ENCODE data around the gene GGT1. TPM values are rescaled to one million over a fixed set of nuclear protein-coding genes. Genes with fewer than 3 reads are reported as not detected.
A peak's percentile ranks its signal among the peaks of the same experiment; 100 is the strongest.
"Not testable (repeated sequence)": the region's sequence is repeated elsewhere in the genome, so short reads cannot be mapped to it uniquely, and the experiment has no call there.

GGT1 gene
- total RNA-seq, 1 donor from 2014 or later: 131 TPM

DNA sequence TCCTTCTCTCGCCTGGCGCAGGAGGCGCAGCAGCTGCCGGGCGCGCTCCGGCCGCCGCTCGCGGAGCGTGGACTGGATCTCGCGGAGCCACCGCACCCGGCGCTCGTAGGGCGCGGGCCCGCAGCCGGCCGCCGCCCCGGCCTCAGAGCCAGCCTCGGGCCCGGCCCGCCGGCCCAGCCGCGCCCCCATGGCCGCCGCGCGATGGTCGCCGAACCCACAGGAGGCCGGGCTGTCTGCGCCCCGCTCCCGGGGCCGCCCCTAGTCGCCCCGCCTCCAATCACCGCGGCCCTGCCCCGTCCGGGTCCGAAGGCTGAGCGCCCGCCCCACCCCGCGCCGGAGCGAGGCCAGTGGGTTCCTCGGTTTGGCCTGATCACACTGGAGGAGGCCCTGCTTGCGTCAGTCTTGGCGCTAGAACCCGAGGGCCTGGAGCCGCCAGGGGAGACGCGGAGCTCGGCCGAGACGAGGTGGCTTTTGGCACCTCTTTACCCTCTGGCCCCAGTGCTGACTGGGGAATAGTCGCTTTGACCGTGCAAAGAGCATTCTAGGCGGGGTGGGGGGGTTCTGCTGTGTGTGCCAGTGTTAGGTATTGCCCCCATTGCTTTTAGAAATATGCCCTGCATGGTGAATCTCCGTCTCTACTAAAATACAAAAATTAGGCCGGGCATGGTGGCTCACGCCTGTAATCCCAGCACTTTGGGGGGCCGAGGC is 10.0 kb upstream of the GGT1 start, which contains the start of gene LRRC75B:
LRRC75B (minus strand) TSS at position 223 of the 708 bp plus-strand sequence; CDS start at position 189, 34 bp downstream.
- H3K4me1 ChIP-seq: peaks cover 13% of the 10 kb centered on the region
- DNase-seq: peak; percentile 94

DNA sequence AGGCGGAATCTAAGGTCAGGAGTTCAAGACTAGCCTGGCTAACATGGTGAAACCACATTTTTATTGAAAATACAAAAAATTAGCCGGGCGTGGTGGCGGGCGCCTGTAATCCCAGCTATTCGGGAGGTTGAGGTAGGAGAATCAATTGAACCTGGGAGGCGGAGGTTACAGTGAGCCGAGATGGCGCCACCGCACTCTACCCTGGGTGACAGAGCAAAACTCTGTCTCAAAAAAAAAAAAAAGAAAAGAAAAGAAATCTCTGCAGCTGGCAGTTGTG is 9.5 kb upstream of the GGT1 start:
- H3K36me3 ChIP-seq; intact Hi-C loops (cut with DNase I); H3K9me3 ChIP-seq; ATAC-seq; H3K27me3 ChIP-seq; DNase-seq: not testable (repeated sequence)
- H3K27ac ChIP-seq: peak overlapping the region; percentile 74
- peak overlapping the region; percentile 58 for H3K4me3 ChIP-seq
- peaks cover 13% of the 10 kb centered on the region for H3K4me1 ChIP-seq

More for the DNA sequence above, 10.0 kb upstream of the GGT1 start, which contains the start of gene LRRC75B:
- ATAC-seq: peak; percentile 91
- peak within 1 kb of the TSS; percentile 74 for H3K27ac ChIP-seq
- TF ChIP-seq, protein P1, sequence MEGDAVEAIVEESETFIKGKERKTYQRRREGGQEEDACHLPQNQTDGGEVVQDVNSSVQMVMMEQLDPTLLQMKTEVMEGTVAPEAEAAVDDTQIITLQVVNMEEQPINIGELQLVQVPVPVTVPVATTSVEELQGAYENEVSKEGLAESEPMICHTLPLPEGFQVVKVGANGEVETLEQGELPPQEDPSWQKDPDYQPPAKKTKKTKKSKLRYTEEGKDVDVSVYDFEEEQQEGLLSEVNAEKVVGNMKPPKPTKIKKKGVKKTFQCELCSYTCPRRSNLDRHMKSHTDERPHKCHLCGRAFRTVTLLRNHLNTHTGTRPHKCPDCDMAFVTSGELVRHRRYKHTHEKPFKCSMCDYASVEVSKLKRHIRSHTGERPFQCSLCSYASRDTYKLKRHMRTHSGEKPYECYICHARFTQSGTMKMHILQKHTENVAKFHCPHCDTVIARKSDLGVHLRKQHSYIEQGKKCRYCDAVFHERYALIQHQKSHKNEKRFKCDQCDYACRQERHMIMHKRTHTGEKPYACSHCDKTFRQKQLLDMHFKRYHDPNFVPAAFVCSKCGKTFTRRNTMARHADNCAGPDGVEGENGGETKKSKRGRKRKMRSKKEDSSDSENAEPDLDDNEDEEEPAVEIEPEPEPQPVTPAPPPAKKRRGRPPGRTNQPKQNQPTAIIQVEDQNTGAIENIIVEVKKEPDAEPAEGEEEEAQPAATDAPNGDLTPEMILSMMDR (IDR thresholded peaks at IDR 0.05): no peak
- H3K9me3 ChIP-seq: no peaks in the 10 kb centered on the region
- intact Hi-C loops (cut with DNase I): no loop called here
- peak within 1 kb of the TSS; percentile 58 for H3K4me3 ChIP-seq
- no peaks in the 10 kb centered on the region for H3K27me3 ChIP-seq
- no peaks in the 10 kb centered on the region for H3K36me3 ChIP-seq

DNA sequence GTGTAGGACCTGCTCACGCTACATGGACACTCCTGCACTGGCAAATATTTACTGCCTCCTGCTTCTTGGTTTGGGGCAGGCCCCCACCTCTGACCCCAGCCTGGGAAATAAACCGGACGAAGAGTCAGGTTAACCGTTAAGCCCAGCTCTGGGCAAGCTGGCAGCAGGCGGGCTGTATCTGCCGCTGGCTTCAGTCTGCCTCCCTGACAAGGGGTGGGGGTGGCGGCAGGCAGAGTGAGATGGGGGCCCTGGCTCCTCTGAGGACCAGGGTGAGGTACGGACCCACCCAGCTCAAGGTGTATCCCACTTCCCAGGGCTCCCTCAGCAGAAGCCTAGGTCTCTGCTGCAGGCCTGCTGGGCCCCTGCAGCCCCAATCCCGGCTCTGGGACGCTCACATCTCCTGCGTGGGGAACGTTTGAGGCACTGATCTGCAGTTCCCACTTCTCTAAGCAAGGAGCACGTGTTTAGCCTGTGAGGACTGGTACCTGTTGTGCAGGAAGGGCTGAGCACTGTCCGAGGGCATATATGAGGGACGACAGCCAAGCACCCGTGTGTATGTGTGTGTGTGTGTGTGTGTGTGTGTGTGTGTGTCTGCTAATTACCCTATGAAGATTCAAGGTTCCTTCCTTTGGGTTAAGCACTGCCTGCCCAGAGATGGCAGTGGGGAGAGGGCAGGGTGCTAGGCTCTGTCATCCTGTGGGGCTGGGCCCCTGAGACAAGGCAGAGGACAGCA is 9.0 kb upstream of the GGT1 start:
- intact Hi-C loops (cut with DNase I): no loop called here
- no peak for DNase-seq
- H3K4me3 ChIP-seq: peak overlapping the region; percentile 58
- peak; percentile 1 for ATAC-seq
- H3K27ac ChIP-seq: no peak overlapping the region
- no peaks in the 10 kb centered on the region for H3K36me3 ChIP-seq
- peaks cover 13% of the 10 kb centered on the region for H3K4me1 ChIP-seq
- H3K27me3 ChIP-seq: no peaks in the 10 kb centered on the region
- TF ChIP-seq, protein P1 (IDR thresholded peaks at IDR 0.05): no peak
- H3K9me3 ChIP-seq: no peaks in the 10 kb centered on the region

DNA sequence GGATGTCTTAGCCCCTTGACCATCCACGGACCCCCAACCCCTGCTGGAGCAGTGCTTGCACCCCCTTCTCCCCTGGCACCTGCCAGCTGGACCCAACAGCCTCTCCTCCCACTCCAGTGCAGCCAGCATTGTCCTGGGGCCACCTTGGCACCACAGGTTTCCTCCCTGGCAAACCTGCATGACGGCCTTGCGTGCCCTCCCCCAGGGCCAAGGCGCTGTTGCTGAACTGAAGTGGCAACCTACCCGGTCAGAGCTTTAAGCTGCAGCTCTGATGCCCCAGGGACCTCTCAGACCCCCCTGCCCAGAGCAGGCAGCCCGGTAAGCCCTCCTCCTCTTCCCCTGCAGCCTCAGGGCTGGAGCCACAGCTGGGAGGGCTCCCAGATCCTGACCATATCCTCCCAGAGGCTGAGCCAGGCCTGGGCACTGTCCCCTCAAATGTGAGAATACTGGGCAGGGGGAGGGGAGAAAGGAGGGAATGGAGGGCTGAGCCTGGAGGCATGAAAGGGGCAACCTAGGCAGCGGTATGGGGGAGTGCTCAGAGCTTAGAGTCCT is 8.3 kb upstream of the GGT1 start:
- DNase-seq: peak; percentile 78
- intact Hi-C loops (cut with DNase I): no loop called here
- Histone ChIP-seq H3K27ac (no peak overlapping the region), H3K4me3 (no peak overlapping the region), H3K36me3 (no peaks in the 10 kb centered on the region), H3K4me1 (peaks cover 13% of the 10 kb centered on the region), H3K27me3 (no peaks in the 10 kb centered on the region), H3K9me3 (no peaks in the 10 kb centered on the region)
- TF ChIP-seq, protein P1 (IDR thresholded peaks at IDR 0.05): no peak
- peak; percentile 37 for ATAC-seq

DNA sequence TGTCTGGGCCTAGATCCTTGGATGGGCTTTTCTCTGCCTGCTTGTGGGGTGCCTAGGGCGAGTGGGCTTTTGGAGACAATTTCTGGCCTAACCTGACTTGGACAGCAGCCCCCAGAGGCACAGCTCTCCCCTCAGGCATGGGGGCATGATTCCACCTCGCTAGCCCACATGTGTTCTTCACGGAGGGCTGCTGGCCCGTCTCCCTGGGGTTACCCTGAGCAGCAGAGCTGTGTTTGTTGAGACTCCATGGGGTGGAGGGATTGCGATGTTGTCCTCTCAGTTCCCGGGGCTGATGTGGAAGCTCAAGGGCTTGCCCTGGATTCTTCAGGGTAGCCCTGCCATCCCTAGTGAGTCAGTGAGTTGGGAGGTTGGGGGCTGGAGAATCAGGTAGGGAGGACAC is 7.8 kb upstream of the GGT1 start:
- ATAC-seq: no peak
- no peak for DNase-seq
- Histone ChIP-seq H3K4me1 (peaks cover 13% of the 10 kb centered on the region), H3K27me3 (no peaks in the 10 kb centered on the region), H3K27ac (no peak overlapping the region), H3K4me3 (no peak overlapping the region), H3K36me3 (no peaks in the 10 kb centered on the region), H3K9me3 (no peaks in the 10 kb centered on the region)
- intact Hi-C loops (cut with DNase I): no loop called here
- TF ChIP-seq, protein P1 (IDR thresholded peaks at IDR 0.05): no peak

DNA sequence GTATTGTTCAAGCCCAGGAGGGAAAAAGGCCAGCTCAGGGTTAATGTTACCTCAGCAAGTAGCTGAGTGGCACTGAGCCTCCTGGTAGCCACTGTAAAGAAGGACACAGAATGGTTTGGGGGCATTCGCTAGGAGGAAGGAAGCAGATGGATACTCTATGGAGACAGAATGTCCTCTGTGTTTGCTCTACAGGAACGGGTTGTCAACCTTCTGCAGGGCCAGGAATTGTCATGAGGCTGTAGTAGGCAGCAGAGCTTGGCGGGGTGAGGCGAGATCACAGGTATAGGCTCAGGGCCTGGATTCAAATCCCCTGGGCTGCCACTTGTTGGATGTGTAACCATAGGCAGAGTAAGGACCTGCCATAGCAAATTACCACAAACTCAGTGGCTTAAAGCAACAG is 7.1 kb upstream of the GGT1 start:
- Histone ChIP-seq H3K4me1 (peaks cover 13% of the 10 kb centered on the region), H3K9me3 (no peaks in the 10 kb centered on the region), H3K36me3 (no peaks in the 10 kb centered on the region), H3K4me3 (no peak overlapping the region), H3K27ac (no peak overlapping the region), H3K27me3 (no peaks in the 10 kb centered on the region)
- ATAC-seq (no peak), DNase-seq (no peak)
- intact Hi-C loops (cut with DNase I): no loop called here
- TF ChIP-seq, protein P1 (IDR thresholded peaks at IDR 0.05): no peak

DNA sequence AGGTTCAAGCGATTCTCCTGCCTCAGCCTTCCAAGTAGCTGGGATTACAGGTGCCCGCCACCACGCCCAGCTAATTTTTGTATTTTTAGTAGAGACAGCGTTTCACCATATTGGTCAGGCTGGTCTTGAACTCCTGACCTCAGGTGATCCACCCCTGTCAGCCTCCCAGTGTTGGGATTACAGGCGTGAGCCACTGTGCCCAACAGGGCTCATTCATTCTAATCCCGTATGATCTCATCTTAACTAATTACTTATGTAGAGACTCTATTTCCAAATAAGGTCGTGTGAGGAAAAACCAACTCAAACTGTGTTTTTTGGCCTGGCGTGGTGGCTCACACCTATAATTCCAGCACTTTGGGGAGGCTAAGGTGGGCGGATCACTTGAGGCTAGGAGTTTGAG is 5.9 kb upstream of the GGT1 start:
- H3K4me3 ChIP-seq; ATAC-seq; H3K27ac ChIP-seq; H3K9me3 ChIP-seq; H3K27me3 ChIP-seq; DNase-seq; intact Hi-C loops (cut with DNase I); H3K36me3 ChIP-seq: not testable (repeated sequence)
- H3K4me1 ChIP-seq: peaks cover 20% of the 10 kb centered on the region
